Activated CD8-positive, alpha-beta T cell treated with anti-CD3 and anti-CD28 coated beads for 36 hours (primary cell): Measurements from ENCODE around the gene EEF2K. TPM values are rescaled to one million over a fixed set of nuclear protein-coding genes. Genes with fewer than 3 reads are reported as not detected.

Experiments
- ATAC-seq: fragments of 200-7000 bp; cut with Tn5 transposase; one replicate; pipeline ENCODE4 v1.10.0; 2021; ENCODE audit warnings: mild to moderate bottlenecking, moderate library complexity
- CTCF ChIA-PET: fragments of 350-600 bp; sonication (Branson Sonifier 250); formaldehyde crosslinking; loops from one replicate; lab custom pipeline; 2021; ENCODE audit warnings: antibody characterized with exemption; lab: Charles Lee
- POLR2A ChIA-PET: fragments of 350-600 bp; sonication (Branson Sonifier 250); formaldehyde crosslinking; loops from one replicate; lab custom pipeline; 2021; ENCODE audit warnings: antibody characterized with exemption; lab: Charles Lee
- DNase-seq: peaks from one replicate; pipeline ENCODE4 v3.0.0-alpha.2; 2020
- H3K27ac Mint-ChIP-seq: one replicate; pipeline ENCODE4 v1.8.0; 2021; ENCODE audit warnings: mild to moderate bottlenecking, mixed read lengths
- H3K27me3 Mint-ChIP-seq: one replicate; pipeline ENCODE4 v1.8.0; 2021; ENCODE audit warnings: mixed read lengths
- H3K36me3 Mint-ChIP-seq: one replicate; pipeline ENCODE4 v1.8.0; 2021; ENCODE audit warnings: low read depth, mixed read lengths
- H3K4me1 Mint-ChIP-seq: one replicate; pipeline ENCODE4 v1.8.0; 2021; ENCODE audit warnings: low read depth, mixed read lengths
- H3K4me3 Mint-ChIP-seq: one replicate; pipeline ENCODE4 v1.8.0; 2021; ENCODE audit warnings: mild to moderate bottlenecking, moderate library complexity, mixed read lengths
- H3K9me3 Mint-ChIP-seq: one replicate; pipeline ENCODE4 v1.8.0; 2021; ENCODE audit warnings: mixed read lengths
- intact Hi-C: fragments of 100-400 bp; cut with micrococcal nuclease; formaldehyde crosslinking; loops from one replicate; pipeline ENCODE4 v1.10.0; 2022
- total RNA-seq, 2 experiments: library from RNA; stranded (reverse); gene quantifications; one replicate each; pipeline ENCODE4 v1.2.3, GENCODE V29; 2021
- TF ChIP-seq, protein P1 (sequence below): fragments of 200-600 bp; IDR thresholded peaks from one replicate; pipeline ENCODE4 v1.8.0; 2022; ENCODE audit warnings: antibody characterized with exemption, mild to moderate bottlenecking

EEF2K gene
- total RNA-seq, 2 experiments from 2014 or later = 28.6 to 31.2 TPM

DNA sequence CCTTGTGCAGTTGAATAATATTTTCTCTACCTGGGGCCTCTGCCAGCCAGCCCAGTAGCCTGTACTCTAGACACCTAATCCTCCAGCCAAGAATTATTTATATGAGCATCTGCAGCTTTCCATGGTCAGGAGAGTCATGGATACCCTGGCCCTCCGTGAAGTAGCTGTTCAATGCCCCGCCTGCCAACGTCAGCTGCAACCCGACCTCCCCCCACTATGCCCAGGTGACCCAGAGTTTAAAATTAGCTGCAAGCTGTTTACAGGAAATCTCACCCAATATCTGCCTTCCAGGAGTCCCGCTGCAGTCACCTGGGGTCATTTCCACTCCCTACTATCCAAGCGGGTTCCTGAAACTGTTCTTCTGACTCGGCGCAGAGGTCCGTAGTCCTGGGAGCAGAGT is 31.4 kb upstream of the EEF2K start:
- Mint-ChIP-seq H3K4me1 (no peaks in the 10 kb centered on the region), H3K4me3 (no peak overlapping the region), H3K27me3 (no peaks in the 10 kb centered on the region), H3K36me3 (no peaks in the 10 kb centered on the region), H3K9me3 (no peaks in the 10 kb centered on the region), H3K27ac (no peak overlapping the region)
- POLR2A ChIA-PET = no interaction called here
- intact Hi-C loops = no loop called here
- TF ChIP-seq, protein P1, sequence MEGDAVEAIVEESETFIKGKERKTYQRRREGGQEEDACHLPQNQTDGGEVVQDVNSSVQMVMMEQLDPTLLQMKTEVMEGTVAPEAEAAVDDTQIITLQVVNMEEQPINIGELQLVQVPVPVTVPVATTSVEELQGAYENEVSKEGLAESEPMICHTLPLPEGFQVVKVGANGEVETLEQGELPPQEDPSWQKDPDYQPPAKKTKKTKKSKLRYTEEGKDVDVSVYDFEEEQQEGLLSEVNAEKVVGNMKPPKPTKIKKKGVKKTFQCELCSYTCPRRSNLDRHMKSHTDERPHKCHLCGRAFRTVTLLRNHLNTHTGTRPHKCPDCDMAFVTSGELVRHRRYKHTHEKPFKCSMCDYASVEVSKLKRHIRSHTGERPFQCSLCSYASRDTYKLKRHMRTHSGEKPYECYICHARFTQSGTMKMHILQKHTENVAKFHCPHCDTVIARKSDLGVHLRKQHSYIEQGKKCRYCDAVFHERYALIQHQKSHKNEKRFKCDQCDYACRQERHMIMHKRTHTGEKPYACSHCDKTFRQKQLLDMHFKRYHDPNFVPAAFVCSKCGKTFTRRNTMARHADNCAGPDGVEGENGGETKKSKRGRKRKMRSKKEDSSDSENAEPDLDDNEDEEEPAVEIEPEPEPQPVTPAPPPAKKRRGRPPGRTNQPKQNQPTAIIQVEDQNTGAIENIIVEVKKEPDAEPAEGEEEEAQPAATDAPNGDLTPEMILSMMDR = no peak
- ATAC-seq (no peak), DNase-seq (no peak)
- CTCF ChIA-PET = interaction anchor here (1.0 to 5.9 kb wide), 3 partner anchors 14 to 97 kb away, joined by 3 to 27 read pairs (median 4); no protein-coding TSS in a partner anchor

DNA sequence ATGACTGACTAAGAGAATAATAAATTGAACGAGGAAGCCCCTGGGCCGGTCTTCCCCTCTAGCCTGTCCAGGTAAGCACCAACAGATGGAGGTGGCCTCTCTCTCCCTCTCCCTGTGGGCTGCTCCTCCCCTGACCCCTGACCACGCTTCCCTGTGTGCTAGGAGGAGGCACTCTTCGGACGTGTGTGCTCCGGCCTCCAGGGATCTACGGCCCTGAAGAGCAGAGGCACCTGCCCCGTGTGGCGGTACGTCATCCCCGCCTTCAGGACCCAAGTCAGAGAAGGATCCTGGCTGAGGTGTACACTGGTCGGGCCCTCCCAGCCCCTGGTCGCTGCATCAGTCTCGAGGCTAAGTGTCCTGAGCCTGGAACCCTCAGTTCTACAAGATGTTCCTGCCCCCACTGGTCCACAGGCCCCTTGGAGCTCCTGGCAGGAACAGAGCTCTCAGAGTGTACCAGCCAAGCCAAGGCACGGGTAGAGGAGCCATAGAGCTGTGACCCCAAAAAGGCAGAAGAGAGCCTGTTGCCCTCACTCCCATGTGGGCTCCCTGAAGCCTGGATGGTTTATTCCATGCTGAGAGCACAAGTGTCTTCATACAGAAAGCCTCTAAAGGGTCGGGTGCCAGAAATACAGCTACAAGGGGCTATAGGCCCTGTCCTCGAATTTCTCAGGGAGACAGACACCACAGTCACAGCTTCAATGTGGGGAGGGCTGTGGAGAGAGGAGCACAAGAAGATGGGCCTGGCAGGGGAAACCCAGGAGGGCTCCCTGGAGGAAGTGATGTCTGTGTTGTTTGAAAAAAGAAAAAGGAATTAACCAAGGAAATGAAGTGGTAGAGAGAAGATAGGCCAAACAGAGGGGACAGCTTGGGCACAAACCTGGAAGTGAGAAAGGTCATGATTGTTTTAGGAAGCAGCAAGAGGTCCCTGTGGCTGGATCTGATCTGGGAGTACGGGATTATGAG is 27.8 kb upstream of the EEF2K start:
- no peaks in the 10 kb centered on the region for H3K27me3 Mint-ChIP-seq
- no peaks in the 10 kb centered on the region for H3K36me3 Mint-ChIP-seq
- DNase-seq = no peak
- ChIA-PET CTCF (interaction anchor here (1.0 to 5.9 kb wide), 3 partner anchors 10 to 100 kb away, joined by 3 to 27 read pairs (median 6); no protein-coding TSS in a partner anchor), POLR2A (interaction anchor here (1.1 kb wide), 1 partner anchor 10 kb away, joined by 3 read pairs; no protein-coding TSS in a partner anchor)
- TF ChIP-seq, protein P1 = no peak
- no peaks in the 10 kb centered on the region for H3K4me1 Mint-ChIP-seq
- H3K27ac Mint-ChIP-seq = no peak overlapping the region
- ATAC-seq = no peak
- H3K9me3 Mint-ChIP-seq = no peaks in the 10 kb centered on the region
- intact Hi-C loops = no loop called here
- no peak overlapping the region for H3K4me3 Mint-ChIP-seq

- ChIA-PET POLR2A (no interaction called here), CTCF (interaction anchor here (0.7 to 2.7 kb wide), 4 partner anchors 8 to 120 kb away, joined by 3 to 9 read pairs (median 4); no protein-coding TSS in a partner anchor)
- TF ChIP-seq, protein P1 = no peak
- Mint-ChIP-seq H3K36me3 (no peaks in the 10 kb centered on the region), H3K27ac (no peak overlapping the region), H3K27me3 (no peaks in the 10 kb centered on the region), H3K9me3 (no peaks in the 10 kb centered on the region), H3K4me3 (no peak overlapping the region), H3K4me1 (no peaks in the 10 kb centered on the region)
- intact Hi-C loops = no loop called here
- DNase-seq (no peak), ATAC-seq (no peak)
Measured at GRCh38 chr16:22181426-22181825, 24.7 kb upstream of the EEF2K start.

DNA sequence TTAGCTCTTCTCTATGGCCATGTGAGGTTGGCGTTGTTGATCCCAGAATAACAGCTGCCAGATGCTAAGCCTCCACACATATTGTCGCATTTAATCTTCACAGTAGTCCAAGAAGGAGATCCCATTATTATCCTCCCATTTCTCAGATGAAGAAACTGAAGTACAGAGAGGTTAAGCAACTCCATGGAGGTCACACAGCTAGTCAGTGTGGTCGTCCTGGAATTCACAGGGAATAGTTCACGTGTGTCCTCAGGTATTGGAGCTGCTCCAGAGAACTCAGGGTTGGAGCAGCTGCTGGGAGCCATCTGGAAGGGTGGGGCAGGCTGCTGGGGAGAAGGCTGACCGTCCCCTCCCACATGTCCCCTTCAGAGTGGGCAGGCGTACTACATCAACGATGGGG is 24.2 kb upstream of the EEF2K start:
- ChIA-PET CTCF (interaction anchor here (0.7 to 2.7 kb wide), 3 partner anchors 82 to 120 kb away, joined by 3 to 9 read pairs (median 3); no protein-coding TSS in a partner anchor), POLR2A (no interaction called here)
- TF ChIP-seq, protein P1 = no peak
- Mint-ChIP-seq H3K36me3 (no peaks in the 10 kb centered on the region), H3K27ac (no peak overlapping the region), H3K4me3 (no peak overlapping the region), H3K27me3 (no peaks in the 10 kb centered on the region), H3K4me1 (peaks cover 2% of the 10 kb centered on the region), H3K9me3 (no peaks in the 10 kb centered on the region)
- no peak for ATAC-seq
- intact Hi-C loops = no loop called here
- no peak for DNase-seq

GRCh38 chr16:22183335-22183734 is 22.7 kb upstream of the EEF2K start:
- Mint-ChIP-seq H3K27me3 (no peaks in the 10 kb centered on the region), H3K36me3 (no peaks in the 10 kb centered on the region), H3K27ac (no peak overlapping the region), H3K9me3 (no peaks in the 10 kb centered on the region), H3K4me3 (no peak overlapping the region), H3K4me1 (peaks cover 11% of the 10 kb centered on the region)
- ATAC-seq (no peak), DNase-seq (no peak)
- TF ChIP-seq, protein P1 = no peak
- CTCF ChIA-PET = interaction anchor here (2.0 to 2.2 kb wide), 2 partner anchors 84 to 105 kb away, joined by 5 to 9 read pairs; no protein-coding TSS in a partner anchor
- intact Hi-C loops = no loop called here
- POLR2A ChIA-PET = no interaction called here
